HepG2 (cell line): Measurements from ENCODE around the gene SLC38A4. TPM values are rescaled to one million over a fixed set of nuclear protein-coding genes. Genes with fewer than 3 reads are reported as not detected.

Experiments used
- BRD4 ChIP-seq: sonication (generic); formaldehyde crosslinking; IDR thresholded peaks from 2 replicates; pipeline ENCODE4 v1.4.0; 2020; ENCODE audit warnings: missing genetic modification reagents
- MTA1 ChIP-seq: sonication (generic); formaldehyde crosslinking; IDR thresholded peaks from 2 replicates; pipeline ENCODE4 v1.4.0; 2020; ENCODE audit warnings: missing genetic modification reagents, mild to moderate bottlenecking, borderline replicate concordance
- NR2F6 ChIP-seq, 2 experiments: IDR thresholded peaks; 2 replicates each; pipeline ENCODE4 v1.6.1; 2016; ENCODE audit warnings: antibody characterized with exemption in 1 of 2, mild to moderate bottlenecking in 1 of 2
- PRDM10 ChIP-seq: sonication (generic); formaldehyde crosslinking; IDR thresholded peaks from 2 replicates; pipeline ENCODE4 v1.4.0; 2020; ENCODE audit warnings: low read depth, missing genetic modification reagents
- RNF219 ChIP-seq: sonication (generic); formaldehyde crosslinking; IDR thresholded peaks from 2 replicates; pipeline ENCODE4 v1.5.0; 2020; ENCODE audit warnings: mild to moderate bottlenecking, missing genetic modification reagents
- ZEB1 ChIP-seq: IDR thresholded peaks from 2 replicates; pipeline ENCODE4 v1.6.1; 2012; ENCODE audit warnings: mild to moderate bottlenecking, low read depth, inconsistent platforms; ENCODE audit not compliant: insufficient replicate concordance
- ZFY ChIP-seq: sonication (generic); formaldehyde crosslinking; IDR thresholded peaks from 2 replicates; pipeline ENCODE4 v1.4.0; 2020; ENCODE audit warnings: missing genetic modification reagents
- ZNF776 ChIP-seq: sonication (generic); formaldehyde crosslinking; IDR thresholded peaks from 2 replicates; pipeline ENCODE4 v1.4.0; 2020; ENCODE audit warnings: mild to moderate bottlenecking, missing genetic modification reagents
- ZNF816 ChIP-seq: sonication (generic); formaldehyde crosslinking; IDR thresholded peaks from 2 replicates; pipeline ENCODE4 v1.8.0; 2022; ENCODE audit warnings: missing genetic modification reagents, mild to moderate bottlenecking, borderline replicate concordance
- polyA plus RNA-seq, 8 experiments: library from polyadenylated mRNA; depleted of rRNA in 3 of 8; stranded (reverse) in 7 of 8; unstranded in 1 of 8; fragments of >200 nt; fragmentation: Illumina TruSeq in 4 of 8; extraction: Trizol in 4 of 8; gene quantifications; 2 replicates each; pipeline versions ENCODE4 v1.2.1 to v1.2.3, GENCODE V29; 2011 to 2016; ENCODE audit warnings: low read depth in 4 of 8, missing spikeins in 1 of 8, mixed read lengths in 1 of 8; ENCODE audit not compliant: insufficient read depth in 1 of 8
- total RNA-seq, 5 experiments: library from RNA; depleted of rRNA; stranded (reverse); fragments of >200 nt; fragmentation: Illumina TruSeq; extraction: Trizol; gene quantifications; 2 replicates each; pipeline ENCODE4 v1.2.3, GENCODE V29; 2016; ENCODE audit warnings: low read depth in 1 of 5
- TF ChIP-seq, protein P1 (sequence below), 2 experiments: fragments of 450-650 bp in 1 of 2; sonication (generic) in 1 of 2; formaldehyde crosslinking in 1 of 2; IDR thresholded peaks; 2 replicates each; pipeline versions ENCODE4 v1.6.1 to v1.8.0; 2016 to 2022; ENCODE audit warnings: antibody characterized with exemption in 1 of 2, mild to moderate bottlenecking in 1 of 2, missing genetic modification reagents in 1 of 2

The SLC38A4 gene
- total and polyA plus RNA-seq, 2 of the 13 experiments (the other 11 are each of a cell fraction or from before 2014, with no cell fraction given), result 3.5 to 5.2 TPM

- TF ChIP-seq PRDM10 (no peak), RNF219 (CRISPR knock-in tag) (no peak), BRD4 (CRISPR knock-in tag) (no peak), ZNF776 (CRISPR knock-in tag) (no peak), ZEB1 (no peak), ZNF816 (CRISPR knock-in tag) (0 out of 2 replicates have a peak, but pooled peaks have one; percentile 34), NR2F6 (IDR thresholded peaks at IDR 0.05) (no peak), NR2F6 (CRISPR knock-in tag; IDR thresholded peaks at IDR 0.05) (0 out of 2 replicates have a peak, but pooled peaks have one; percentile 27), ZFY (0 out of 2 replicates have a peak, but pooled peaks have one; percentile 25), MTA1 (CRISPR knock-in tag) (peak; percentile 70; the same call in 1 of the 2 replicates)
- TF ChIP-seq, protein P1, sequence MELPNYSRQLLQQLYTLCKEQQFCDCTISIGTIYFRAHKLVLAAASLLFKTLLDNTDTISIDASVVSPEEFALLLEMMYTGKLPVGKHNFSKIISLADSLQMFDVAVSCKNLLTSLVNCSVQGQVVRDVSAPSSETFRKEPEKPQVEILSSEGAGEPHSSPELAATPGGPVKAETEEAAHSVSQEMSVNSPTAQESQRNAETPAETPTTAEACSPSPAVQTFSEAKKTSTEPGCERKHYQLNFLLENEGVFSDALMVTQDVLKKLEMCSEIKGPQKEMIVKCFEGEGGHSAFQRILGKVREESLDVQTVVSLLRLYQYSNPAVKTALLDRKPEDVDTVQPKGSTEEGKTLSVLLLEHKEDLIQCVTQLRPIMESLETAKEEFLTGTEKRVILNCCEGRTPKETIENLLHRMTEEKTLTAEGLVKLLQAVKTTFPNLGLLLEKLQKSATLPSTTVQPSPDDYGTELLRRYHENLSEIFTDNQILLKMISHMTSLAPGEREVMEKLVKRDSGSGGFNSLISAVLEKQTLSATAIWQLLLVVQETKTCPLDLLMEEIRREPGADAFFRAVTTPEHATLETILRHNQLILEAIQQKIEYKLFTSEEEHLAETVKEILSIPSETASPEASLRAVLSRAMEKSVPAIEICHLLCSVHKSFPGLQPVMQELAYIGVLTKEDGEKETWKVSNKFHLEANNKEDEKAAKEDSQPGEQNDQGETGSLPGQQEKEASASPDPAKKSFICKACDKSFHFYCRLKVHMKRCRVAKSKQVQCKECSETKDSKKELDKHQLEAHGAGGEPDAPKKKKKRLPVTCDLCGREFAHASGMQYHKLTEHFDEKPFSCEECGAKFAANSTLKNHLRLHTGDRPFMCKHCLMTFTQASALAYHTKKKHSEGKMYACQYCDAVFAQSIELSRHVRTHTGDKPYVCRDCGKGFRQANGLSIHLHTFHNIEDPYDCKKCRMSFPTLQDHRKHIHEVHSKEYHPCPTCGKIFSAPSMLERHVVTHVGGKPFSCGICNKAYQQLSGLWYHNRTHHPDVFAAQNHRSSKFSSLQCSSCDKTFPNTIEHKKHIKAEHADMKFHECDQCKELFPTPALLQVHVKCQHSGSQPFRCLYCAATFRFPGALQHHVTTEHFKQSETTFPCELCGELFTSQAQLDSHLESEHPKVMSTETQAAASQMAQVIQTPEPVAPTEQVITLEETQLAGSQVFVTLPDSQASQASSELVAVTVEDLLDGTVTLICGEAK (IDR thresholded peaks at IDR 0.05), result no peak
- TF ChIP-seq, protein P1 (CRISPR knock-in tag; IDR thresholded peaks at IDR 0.05), result 0 out of 2 replicates have a peak, but pooled peaks have one; percentile 23
Measured at GRCh38 chr12:46825591-46826414, at the start of gene SLC38A4 (continued).
